Activated CD4-positive, alpha-beta T cell treated with anti-CD3 and anti-CD28 coated beads, Interleukin-10, Interleukin-2, amounts not matched to agents 100 ng/mL and 50 ng/mL, durations not matched to agents 16 hours and 8 hours (primary cell): Measurements from ENCODE around the gene NEU3.
"Not testable (repeated sequence)": the region's sequence is repeated elsewhere in the genome, so short reads cannot be mapped to it uniquely, and the experiment has no call there.

Source experiments
- DNase-seq: peaks from one replicate; pipeline ENCODE4 v3.0.0-alpha.2; 2020

Gene NEU3

DNA sequence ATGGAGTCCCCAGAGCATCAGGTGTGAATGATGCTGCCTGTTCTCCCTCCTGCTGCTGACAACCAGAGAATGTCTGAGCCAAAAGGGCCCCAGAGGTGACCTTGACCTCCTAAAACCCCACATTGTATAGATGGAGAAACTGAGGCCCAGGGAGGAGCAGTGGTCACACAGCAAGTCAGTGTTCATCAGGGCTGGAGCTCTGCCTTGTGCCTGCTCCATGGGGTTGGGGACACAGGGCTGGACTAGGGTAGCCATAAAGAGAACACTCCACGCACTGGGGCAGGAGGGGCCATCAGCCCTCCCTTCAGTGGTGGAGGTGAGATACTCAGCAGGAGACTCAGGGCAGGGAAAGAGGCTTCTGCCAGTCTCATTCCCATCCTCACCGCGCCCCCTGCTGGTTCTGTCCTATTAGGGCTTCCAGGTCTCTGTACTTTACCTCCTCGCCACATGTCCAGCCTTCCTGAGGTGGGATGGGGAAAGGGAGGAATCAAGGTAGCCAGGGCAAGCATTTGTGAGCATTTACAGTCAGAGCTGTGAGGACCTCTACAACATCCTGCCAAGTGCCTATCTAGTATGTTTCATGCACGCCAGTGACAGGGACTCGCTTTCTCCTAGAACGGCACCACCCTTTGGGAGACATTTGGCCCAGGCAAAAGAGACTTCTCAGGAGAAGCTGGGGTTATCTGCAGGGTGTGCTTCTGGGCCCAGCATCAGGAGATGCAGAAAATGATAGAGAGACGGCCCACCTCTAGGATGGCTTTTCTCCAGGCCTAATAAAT, 43.2 kb downstream of the NEU3 start:
- DNase-seq = peak; percentile 65

DNA sequence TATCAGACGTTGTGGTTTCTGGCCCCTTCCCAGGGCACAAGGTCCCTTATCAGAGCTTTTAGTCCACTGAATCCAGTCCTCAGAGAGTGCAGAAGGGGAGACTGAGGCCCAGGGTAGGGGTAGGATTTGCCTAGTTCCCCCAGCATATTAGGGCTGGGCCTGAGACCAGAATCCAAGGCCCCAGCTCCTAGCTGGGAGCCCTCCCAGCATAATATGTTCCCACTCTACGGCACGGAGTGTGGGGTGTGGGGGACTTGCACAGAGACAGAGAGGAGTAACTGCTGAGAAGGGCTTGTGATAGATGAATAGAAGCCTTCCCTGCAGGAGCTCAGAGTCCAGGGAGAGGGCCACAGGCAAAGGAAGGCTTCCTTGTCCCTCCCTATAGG, 43.8 kb downstream of the NEU3 start:
- DNase-seq = no peak

DNA sequence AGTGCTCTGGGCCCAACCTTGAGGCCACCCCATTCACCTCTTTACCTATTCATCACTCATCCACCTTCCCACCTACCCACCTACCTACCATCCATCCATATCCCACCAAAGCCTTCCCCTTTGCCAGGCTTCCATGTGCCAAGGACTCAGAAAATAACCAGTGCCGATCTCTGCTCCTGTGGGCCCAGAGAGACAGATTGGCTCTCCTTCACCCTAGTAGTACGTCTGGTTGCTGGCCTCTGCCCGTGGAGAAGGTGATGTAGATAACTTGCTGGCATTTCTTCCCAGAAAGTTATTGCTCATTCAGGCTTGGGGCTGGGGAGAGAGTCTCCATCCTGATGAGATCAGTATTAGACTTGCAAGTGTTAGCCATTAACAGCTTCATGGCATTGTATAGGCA, 45.2 kb downstream of the NEU3 start:
- no peak for DNase-seq

DNA sequence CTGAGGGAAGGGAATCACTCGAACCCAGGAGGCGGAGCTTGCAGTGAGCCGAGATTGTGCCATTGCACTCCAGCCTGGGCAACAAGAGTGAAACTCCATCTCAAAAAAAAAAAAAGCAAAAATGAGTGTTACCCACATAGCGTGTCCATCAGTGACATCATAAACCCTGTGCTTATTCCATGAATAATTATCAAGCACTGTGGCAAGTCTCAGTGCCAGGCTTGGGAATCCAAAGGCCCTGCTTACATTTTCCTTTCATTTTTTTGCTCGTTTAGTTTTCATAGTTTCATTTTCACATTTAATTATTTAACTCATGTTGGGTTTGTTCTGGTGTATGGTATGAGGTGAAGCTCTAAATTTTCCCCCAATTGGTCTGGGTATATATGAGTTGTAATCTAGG, 46.5 kb downstream of the NEU3 start:
- DNase-seq = no peak

DNA sequence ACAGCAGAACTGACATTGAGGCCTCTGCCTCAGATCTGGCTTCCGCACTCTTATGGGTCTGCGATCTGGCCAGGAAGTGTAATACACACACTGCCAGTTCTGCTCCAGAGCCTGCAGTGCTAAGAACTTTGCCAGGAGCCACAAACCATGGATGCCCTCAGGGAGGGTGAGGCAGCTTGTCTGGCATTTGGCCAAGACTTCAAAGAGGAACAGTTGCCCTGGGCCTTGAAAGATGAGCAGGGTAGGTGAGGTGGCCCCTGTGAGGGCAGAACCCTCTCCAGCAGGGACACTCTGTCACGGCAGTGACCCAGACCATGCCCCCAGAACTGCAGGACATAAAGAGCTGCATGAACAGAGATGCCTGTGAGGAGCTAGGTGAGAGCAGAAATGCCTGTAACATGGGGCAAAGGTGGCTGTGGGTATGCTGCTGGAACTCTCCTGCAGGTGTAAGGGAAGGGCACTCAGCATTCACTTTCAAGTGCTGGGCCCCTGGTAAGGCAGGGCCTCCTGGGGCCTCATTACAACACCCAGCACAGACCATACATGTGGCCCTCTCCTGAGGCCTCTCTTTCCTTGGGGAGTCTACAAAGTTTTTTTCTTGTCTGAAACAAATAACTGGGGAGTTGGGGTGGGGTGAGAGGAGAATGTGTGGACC, 47.3 kb downstream of the NEU3 start:
- DNase-seq = no peak

DNA sequence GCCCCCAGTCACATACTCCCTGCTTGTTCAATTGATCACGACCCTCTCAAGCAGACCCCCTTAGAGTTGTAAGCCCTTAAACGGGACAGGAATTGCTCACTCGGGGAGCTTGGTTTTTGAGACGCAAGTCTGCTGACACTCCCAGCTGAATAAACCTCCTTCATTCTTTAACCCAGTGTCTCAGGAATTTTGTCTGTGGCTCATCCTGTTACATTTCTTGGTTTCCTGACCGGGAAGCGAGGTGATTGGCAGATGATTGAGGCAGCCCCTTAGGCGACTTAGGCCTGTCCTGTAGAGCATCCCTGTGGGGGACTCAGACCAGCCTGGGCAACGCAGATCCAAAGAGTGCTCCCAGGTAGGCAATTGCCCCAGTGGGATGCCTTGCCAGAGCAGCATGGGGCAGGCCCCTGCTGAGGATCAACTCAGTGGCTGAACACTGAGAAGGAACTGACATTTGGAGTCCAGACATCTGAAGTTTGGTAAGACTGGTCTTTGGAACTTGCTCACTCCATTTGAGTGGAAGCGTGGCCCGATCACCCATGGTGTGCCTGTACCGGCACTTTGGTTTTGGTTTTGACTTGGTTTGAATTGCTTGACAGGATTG, 51.5 kb downstream of the NEU3 start:
- DNase-seq = no peak

DNA sequence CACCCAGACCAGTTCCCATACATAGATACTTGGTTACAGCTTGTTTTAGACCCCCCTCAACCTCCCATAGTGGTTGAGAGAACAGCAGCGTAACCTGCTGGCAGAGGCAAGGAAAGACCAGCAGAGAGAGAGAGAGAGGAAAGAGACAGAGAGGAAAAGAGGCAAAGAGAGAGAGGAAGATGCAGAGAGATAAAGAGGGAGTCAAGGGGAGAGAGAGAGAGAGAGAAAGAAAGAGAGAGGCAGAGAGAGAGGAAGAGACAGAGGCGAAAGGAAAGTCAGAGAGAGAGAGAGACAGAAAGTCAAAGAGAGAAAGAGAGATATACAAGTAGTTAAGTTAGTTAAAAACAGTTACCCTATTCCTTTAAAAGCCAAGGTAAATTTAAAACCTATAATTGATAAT, 52.5 kb downstream of the NEU3 start:
- no peak for DNase-seq

DNA sequence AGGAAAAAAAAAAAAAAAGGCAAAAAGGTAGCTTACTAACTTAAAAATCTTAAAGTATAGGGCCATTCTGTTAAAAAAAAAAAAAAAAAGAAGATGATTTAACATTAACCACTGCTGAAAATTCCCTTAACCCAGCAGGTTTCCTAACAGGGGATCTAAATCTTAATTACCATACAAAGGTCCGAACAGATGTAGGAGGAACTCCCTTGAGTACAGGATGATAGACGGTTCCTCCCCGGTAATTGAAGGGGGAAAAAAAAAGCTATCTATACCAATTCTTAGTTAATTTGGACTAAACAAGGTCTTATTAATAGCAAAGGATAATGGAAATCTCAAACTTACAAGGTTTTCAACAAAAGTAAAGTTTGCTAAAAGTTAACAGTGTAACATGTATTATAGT, 53.1 kb downstream of the NEU3 start:
- not testable (repeated sequence) for DNase-seq

DNA sequence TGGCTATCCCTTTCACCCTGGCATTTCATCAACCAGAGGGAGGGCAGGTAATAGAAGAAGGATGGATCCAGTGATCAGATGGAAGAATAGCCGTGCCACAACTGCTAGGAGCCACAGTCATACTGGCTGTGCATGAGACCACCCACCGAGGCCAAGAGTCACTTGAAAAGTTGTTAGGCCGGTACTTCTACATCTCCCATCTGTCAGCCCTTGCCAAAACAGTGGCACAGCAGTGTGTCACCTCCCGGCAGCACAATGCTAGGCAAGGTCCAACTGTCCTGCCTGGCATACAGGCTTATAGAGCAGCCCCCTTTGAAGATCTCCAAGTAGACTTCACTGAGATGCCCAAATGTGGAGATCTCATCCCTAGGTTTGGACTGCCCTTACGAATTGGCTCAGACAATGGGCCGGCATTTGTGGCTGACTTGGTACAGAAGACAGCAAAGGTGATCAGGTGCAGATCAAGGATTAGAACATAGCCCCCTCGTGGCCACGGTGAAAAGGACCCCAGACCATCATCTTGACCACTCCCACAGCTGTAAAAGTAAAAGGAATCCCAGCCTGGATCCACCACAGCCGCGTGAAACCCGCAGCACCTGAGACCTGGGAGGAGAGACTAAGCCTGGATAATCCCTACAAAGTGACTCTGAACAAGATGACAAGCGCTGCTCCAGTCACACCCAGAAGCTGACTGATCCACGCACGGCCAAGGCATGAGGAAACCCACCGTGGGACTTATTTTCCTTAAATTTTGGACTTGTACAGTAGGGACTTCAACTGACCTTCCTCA, 55.8 kb downstream of the NEU3 start:
- not testable (repeated sequence) for DNase-seq

DNA sequence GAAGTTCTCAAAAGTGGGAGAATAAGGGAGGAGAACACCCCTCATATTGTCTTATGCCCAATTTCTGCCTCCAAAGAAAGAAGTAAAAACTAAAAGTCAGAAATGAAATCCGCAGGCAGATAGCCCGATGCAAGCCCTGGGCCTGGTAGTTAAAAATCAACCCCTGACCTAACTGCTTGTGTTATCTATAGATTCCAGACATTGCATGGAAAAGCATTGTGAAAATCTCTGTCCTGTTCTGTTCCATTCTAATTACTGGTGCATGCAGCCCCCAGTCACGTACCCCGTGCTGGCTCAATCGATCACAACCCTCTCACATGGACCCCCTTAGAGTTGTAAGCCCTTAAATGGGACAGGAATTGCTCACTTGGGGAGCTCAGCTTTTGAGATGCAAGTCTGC, 57.9 kb downstream of the NEU3 start:
- DNase-seq = not testable (repeated sequence)

DNA sequence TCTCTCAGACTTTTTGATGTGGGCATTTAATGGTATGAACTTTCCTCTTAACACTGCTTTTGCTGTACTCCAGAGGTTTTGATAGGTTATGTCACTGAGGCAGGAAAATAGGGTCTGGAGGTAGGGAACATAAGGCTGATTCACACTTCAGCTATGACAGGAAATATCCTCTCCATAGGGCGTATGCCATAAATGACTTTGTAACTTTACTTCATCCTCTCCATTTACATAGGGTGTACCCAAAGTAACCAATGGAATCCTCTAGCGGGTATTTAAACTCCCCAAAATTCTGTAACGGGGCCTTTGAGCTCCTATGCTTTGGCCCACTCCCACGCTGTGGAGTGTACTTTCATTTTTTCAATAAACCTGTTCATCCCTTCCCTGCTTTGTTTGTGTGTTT, 58.5 kb downstream of the NEU3 start:
- DNase-seq = no peak

DNA sequence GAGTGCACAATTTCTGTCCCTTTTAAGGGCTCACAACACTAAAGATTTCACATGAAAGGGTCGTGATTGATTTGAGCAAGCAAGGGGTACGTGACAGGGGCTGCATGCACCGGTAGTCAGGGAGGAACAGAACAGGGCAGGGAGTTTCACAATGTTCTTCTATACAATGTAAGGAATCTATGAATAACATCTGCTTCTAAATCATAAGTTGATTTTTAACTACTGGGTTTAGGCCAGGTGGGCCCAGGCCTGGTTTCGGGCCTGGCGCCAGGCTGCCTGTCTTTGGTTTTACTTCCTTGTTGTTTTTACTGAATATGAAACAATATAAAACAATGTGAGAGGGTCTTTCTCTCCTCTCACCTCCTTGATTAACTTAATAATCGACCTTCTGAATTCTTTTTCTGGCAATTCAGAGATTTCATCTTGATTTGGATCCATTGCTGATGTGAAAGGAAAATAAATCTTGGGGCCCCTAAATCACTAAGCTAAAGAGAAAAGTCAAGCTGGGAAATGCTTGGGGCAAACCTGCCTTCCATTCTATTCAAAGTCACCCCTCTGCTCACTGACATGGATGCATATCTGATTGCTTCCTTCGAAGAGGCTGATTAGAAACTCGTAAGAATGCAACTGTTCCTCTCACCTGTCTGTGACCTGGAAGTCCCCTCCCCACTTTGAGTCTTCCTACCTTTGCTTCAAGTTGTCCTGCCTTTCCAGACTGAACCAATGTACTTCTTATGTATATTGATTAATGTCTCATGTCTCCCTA, 61.0 kb downstream of the NEU3 start:
- not testable (repeated sequence) for DNase-seq

DNA sequence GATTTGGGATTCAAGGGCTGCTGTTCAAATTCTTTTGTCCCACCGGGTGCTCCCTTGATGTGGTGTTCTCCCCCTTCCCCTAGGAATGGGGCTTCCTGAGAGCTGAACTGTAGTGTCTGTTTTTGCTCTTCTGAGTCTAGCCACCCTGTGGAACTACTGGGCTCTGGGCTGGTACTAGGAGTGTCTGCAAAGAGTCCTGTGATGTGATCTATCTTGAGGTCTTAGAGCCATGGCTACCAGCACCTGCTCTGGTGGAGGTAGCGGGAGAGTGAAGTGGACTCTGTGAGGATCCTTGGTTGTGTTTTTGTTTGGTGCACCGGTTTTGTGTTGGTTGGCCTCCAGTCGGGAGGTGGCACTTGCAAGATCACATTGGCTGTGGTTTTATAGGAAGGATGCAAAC, 61.8 kb downstream of the NEU3 start:
- DNase-seq = no peak

DNA sequence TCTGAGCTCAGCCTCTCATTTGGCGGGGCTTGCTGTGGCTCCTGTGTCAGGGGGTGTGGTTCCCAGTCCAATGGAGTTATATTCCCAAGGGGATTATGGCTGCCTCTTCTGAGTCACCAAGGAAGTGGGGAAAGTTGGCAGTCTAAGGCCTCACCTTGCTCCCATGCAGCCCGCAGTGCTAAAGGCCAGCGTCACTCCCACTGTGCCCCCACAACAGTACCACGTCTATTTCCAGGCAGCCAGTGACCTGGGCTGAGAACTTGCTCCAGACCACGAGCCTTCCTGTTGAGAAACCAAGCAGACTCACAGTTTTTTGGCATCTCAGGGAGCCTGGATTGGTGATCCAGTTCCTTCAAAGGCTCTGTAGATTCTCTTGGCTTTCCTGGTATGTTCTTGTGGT, 62.3 kb downstream of the NEU3 start:
- no peak for DNase-seq

DNA sequence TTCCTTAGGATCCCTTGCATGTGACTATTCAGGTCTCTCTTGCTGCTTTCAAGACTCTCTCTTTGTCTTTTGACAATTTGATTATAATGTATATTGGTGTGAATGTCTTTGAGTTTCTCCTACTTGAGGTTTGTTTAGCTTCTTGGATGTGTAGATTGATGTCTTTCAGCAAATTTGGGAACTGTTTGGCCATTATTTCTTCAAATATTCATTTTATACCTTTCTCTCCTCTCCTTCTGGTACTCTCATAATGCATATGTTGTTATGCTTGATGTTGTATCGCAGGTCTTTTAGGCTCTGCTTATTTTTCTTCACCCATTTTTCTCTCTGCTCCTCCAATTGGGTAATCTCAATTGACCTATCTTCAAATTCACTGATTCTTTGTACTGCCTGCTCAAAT, 63.7 kb downstream of the NEU3 start:
- DNase-seq = no peak

DNA sequence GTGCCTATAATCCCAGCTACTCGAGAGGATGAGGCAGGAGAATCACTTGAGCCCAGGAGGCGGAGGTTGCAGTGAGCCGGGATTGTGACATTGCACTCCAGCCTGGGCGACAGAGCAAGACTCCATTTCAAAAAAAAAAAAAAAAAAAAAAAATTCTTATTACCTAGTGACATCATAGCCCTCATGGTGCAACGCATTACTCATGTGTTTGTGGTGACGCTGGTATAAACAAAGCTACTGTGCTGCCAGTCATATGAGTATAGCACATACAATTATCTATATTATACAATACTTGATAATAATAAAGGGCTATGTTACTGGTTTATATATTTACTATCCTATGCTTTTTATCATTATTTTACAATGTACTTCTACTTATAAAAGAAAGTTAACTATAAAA, 66.8 kb downstream of the NEU3 start:
- no peak for DNase-seq

DNA sequence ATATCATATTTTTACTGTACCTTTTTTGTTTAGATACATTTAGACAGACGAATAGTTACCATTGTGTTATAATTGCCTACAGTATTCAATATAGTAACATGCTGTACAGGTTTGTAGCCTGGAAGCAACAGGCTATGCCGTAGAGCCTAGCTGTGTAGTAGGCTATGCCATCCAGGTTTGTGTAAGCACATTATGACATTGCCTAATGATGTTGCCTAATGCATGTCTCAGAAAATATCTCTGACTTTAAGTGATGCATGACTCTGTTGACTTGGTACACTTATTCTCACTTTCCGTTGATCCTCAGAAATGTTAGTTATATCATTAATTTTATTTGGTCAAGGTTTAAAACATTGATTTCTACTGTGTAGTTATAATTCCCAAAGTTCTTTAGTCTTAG, 68.1 kb downstream of the NEU3 start:
- DNase-seq = no peak

DNA sequence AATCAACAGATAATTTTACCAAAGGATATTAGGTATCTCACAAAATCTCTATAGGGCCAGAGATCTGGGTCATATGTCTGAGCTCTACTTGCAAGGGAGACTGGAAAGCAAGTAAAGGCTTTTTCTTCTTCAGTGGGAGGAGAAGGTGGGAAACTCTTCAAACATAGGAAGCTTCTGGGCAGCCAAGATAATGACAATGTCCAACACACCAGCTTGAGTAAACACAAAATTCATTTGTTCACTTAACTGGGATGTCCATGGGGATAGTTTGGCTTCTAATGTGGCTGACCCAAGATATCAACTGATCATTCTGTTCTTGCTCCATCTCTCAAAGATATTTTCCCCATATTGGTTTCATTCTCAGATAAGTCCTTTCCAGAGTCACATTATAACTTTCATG, 70.6 kb downstream of the NEU3 start:
- DNase-seq = no peak

DNA sequence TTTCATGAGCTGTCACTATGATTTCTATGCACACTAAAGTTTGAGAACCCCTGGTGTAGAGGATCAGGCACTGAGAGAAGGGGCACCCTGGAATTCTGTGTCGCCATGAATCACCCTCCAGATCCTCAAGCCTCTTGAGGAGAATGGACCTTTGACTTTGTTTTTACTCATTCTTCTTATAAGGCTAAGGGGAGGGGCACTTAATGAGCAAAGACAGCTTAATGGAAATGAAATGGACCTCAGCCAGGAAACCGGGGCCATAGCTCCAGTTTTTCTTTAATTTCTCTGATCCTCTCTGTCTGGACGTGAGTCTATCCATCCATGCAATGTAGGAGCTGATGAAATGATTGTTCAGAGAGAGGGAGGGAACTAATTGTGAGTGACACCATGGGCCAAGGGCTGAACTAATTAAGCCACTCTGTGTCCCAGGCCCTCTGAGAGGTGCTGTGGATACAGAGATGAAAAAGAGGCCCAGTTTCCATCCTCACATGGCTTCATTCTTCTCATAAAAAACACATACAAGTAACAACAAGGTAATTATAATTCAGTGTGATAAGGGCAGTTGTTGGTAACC, 75.1 kb downstream of the NEU3 start:
- DNase-seq = no peak

DNA sequence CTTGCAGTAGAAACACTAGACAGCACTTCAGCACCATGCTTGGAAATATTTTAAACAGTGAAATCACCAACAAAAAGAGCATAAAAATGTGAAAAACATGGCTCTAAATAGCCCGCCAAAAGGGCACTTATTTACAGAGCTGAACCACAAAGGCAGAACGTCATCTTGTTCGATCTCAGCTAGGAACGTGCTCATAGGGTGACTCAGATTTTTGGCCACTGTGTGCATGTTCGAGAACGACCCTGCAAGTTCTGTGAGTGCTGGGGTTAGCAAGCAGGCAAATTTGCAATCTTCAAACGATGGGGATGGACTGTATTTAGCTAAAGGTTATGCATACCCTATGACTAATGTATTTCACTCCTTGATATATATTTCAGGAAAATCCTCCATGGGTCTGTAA, 77.3 kb downstream of the NEU3 start:
- no peak for DNase-seq
